HG02759 (cell line): ENCODE data around the gene ZMPSTE24.
A peak's percentile ranks its signal among the peaks of the same experiment; 100 is the strongest.
"Not testable (repeated sequence)": the region's sequence is repeated elsewhere in the genome, so short reads cannot be mapped to it uniquely, and the experiment has no call there.

Source experiments
- ATAC-seq: cut with Tn5 transposase; IDR thresholded peaks from one replicate; pipeline ENCODE4 v1.9.1; 2021; ENCODE audit warnings: mild to moderate bottlenecking, moderate library complexity; ENCODE audit not compliant: unreplicated experiment

The ZMPSTE24 gene

GRCh38 chr1:40316595-40317393 is 58.8 kb downstream of the ZMPSTE24 start, which contains the start of gene COL9A2:
Gene COL9A2, minus strand, starts transcription at chr1:40317286. Its CDS starts 89 bp downstream, at chr1:40317197.
- ATAC-seq = no peak

GRCh38 chr1:40317394-40318074 is 59.5 kb downstream of the ZMPSTE24 start:
- no peak for ATAC-seq

- no peak for ATAC-seq
These were observed 60.4 kb downstream of the ZMPSTE24 start for GRCh38 chr1:40318476-40318875.

GRCh38 chr1:40318970-40319621 is 61.1 kb downstream of the ZMPSTE24 start:
- ATAC-seq = no peak

- not testable (repeated sequence) for ATAC-seq
These were observed 73.4 kb downstream of the ZMPSTE24 start for GRCh38 chr1:40331403-40331802.

- no peak for ATAC-seq
These were observed 74.7 kb downstream of the ZMPSTE24 start for GRCh38 chr1:40332695-40333094.

GRCh38 chr1:40337443-40337842 is 79.4 kb downstream of the ZMPSTE24 start:
- ATAC-seq = no peak

GRCh38 chr1:40338745-40339419 is 80.8 kb downstream of the ZMPSTE24 start:
- peak; percentile 39 for ATAC-seq

- ATAC-seq = no peak
These were observed 81.6 kb downstream of the ZMPSTE24 start for GRCh38 chr1:40339420-40340323.

- no peak for ATAC-seq
These were observed 83.7 kb downstream of the ZMPSTE24 start for GRCh38 chr1:40341491-40342380.

GRCh38 chr1:40342381-40342717 is 84.3 kb downstream of the ZMPSTE24 start:
- not testable (repeated sequence) for ATAC-seq
